Measurements from ENCODE around the gene SVBP. TPM values are rescaled to one million over a fixed set of nuclear protein-coding genes. Genes with fewer than 3 reads are reported as not detected.

The SVBP gene
- total RNA-seq, 2 experiments from 2014 or later, result 17.1 to 18.0 TPM

GRCh38 chr1:42848823-42849537 lies 31.8 kb upstream of the SVBP start:
- POLR2A ChIA-PET, result interaction anchor here (2.9 to 4.1 kb wide), 2 partner anchors 32 to 82 kb away, joined by 13 to 28 read pairs; partner anchors contain the start of genes C1orf50, ERMAP, P3H1 and SVBP
- H3K4me3 Mint-ChIP-seq, result no peak overlapping the region
- no peak overlapping the region for H3K27ac Mint-ChIP-seq
- H3K4me1 Mint-ChIP-seq (ENCODE audit: low read depth), result peaks cover 30% of the 10 kb centered on the region
- CTCF ChIA-PET, result interaction anchor here (0.6 to 4.6 kb wide), 5 partner anchors 13 to 224 kb away, joined by 3 to 20 read pairs (median 4); no protein-coding TSS in a partner anchor
- H3K36me3 Mint-ChIP-seq (ENCODE audit: low read depth), result peaks cover 33% of the 10 kb centered on the region
- H3K27me3 Mint-ChIP-seq (ENCODE audit: low read depth), result no peaks in the 10 kb centered on the region
- DNase-seq, result no peak
- H3K9me3 Mint-ChIP-seq (ENCODE audit: insufficient read depth), result no peaks in the 10 kb centered on the region
- no peak for ATAC-seq

- CTCF ChIA-PET, result interaction anchor here (0.5 to 4.6 kb wide), 9 partner anchors 9 to 225 kb away, joined by 3 to 21 read pairs (median 6); partner anchors contain the start of genes ERMAP and SVBP
- H3K9me3 Mint-ChIP-seq (ENCODE audit: insufficient read depth), result no peaks in the 10 kb centered on the region
Measured at GRCh38 chr1:42847721-42848460, 30.7 kb upstream of the SVBP start.

GRCh38 chr1:42847111-42847595 lies 30.0 kb upstream of the SVBP start:
- ChIA-PET POLR2A (interaction anchor here (1.5 to 4.1 kb wide), 3 partner anchors 11 to 80 kb away, joined by 3 to 28 read pairs (median 13); partner anchors contain the start of genes C1orf50, ERMAP, P3H1 and SVBP), CTCF (interaction anchor here (0.5 to 4.6 kb wide), 16 partner anchors 9 to 226 kb away, joined by 3 to 22 read pairs (median 6); partner anchors contain the start of genes C1orf50, ERMAP, P3H1 and SVBP)
- peaks cover 30% of the 10 kb centered on the region for H3K4me1 Mint-ChIP-seq (ENCODE audit: low read depth)
- ATAC-seq, result no peak
- H3K27me3 Mint-ChIP-seq (ENCODE audit: low read depth), result no peaks in the 10 kb centered on the region
- H3K36me3 Mint-ChIP-seq (ENCODE audit: low read depth), result peaks cover 29% of the 10 kb centered on the region
- peak; percentile 27 for DNase-seq
- H3K4me3 Mint-ChIP-seq, result peak overlapping the region; percentile 87
- H3K27ac Mint-ChIP-seq, result peak overlapping the region; percentile 80
- H3K9me3 Mint-ChIP-seq (ENCODE audit: insufficient read depth), result no peaks in the 10 kb centered on the region

More at GRCh38 chr1:42847721-42848460, 30.7 kb upstream of the SVBP start:
- H3K4me1 Mint-ChIP-seq (ENCODE audit: low read depth), result peaks cover 30% of the 10 kb centered on the region
- H3K36me3 Mint-ChIP-seq (ENCODE audit: low read depth), result peaks cover 35% of the 10 kb centered on the region
- ATAC-seq, result no peak
- DNase-seq, result no peak
- POLR2A ChIA-PET, result interaction anchor here (2.9 to 4.1 kb wide), 2 partner anchors 31 to 81 kb away, joined by 13 to 28 read pairs; partner anchors contain the start of genes C1orf50, ERMAP, P3H1 and SVBP
- peak overlapping the region; percentile 87 for H3K4me3 Mint-ChIP-seq
- H3K27ac Mint-ChIP-seq, result peak overlapping the region; percentile 80
- H3K27me3 Mint-ChIP-seq (ENCODE audit: low read depth), result no peaks in the 10 kb centered on the region

- Mint-ChIP-seq H3K36me3 (ENCODE audit: low read depth) (peaks cover 24% of the 10 kb centered on the region), H3K27ac (peak within 1 kb of the TSS; percentile 80), H3K4me1 (ENCODE audit: low read depth) (peaks cover 30% of the 10 kb centered on the region), H3K4me3 (peak within 1 kb of the TSS; percentile 87), H3K27me3 (ENCODE audit: low read depth) (no peaks in the 10 kb centered on the region), H3K9me3 (ENCODE audit: insufficient read depth) (no peaks in the 10 kb centered on the region)
- ATAC-seq (peak; percentile 99), DNase-seq (peak; percentile 94)
- ChIA-PET CTCF (interaction anchor here (0.7 to 4.6 kb wide), 20 partner anchors 8 to 512 kb away, joined by 3 to 22 read pairs (median 6); partner anchors contain the start of genes C1orf50, ERMAP, P3H1 and SVBP), POLR2A (interaction anchor here (0.7 to 4.1 kb wide), 11 partner anchors 10 to 324 kb away, joined by 3 to 28 read pairs (median 3); partner anchors contain the start of genes C1orf50, ERMAP, P3H1 and SVBP)
Measured at GRCh38 chr1:42846257-42847110, 29.3 kb upstream of the SVBP start, which contains the start of gene ZNF691. Gene ZNF691 (plus strand): TSS chr1:42846613. CDS start chr1:42849659, 3,046 bp downstream.

GRCh38 chr1:42845866-42846256 lies 28.7 kb upstream of the SVBP start:
- Mint-ChIP-seq H3K27ac (peak overlapping the region; percentile 80), H3K4me3 (peak overlapping the region; percentile 87), H3K36me3 (ENCODE audit: low read depth) (peaks cover 18% of the 10 kb centered on the region), H3K27me3 (ENCODE audit: low read depth) (no peaks in the 10 kb centered on the region), H3K9me3 (ENCODE audit: insufficient read depth) (no peaks in the 10 kb centered on the region), H3K4me1 (ENCODE audit: low read depth) (peaks cover 30% of the 10 kb centered on the region)
- POLR2A ChIA-PET, result interaction anchor here (0.7 to 4.1 kb wide), 11 partner anchors 10 to 325 kb away, joined by 3 to 28 read pairs (median 3); partner anchors contain the start of genes C1orf50, ERMAP, P3H1 and SVBP
- CTCF ChIA-PET, result interaction anchor here (0.7 to 4.6 kb wide), 16 partner anchors 7 to 512 kb away, joined by 3 to 22 read pairs (median 6); partner anchors contain the start of genes C1orf50, ERMAP, P3H1 and SVBP
- ATAC-seq, result peak; percentile 10
- DNase-seq, result no peak

GRCh38 chr1:42845193-42845592 lies 28.0 kb upstream of the SVBP start:
- Mint-ChIP-seq H3K9me3 (ENCODE audit: insufficient read depth) (no peaks in the 10 kb centered on the region), H3K27ac (no peak overlapping the region), H3K4me1 (ENCODE audit: low read depth) (peaks cover 30% of the 10 kb centered on the region), H3K36me3 (ENCODE audit: low read depth) (peaks cover 11% of the 10 kb centered on the region), H3K27me3 (ENCODE audit: low read depth) (no peaks in the 10 kb centered on the region), H3K4me3 (no peak overlapping the region)
- DNase-seq (no peak), ATAC-seq (no peak)
- ChIA-PET CTCF (interaction anchor here (2.1 to 4.6 kb wide), 3 partner anchors 78 to 228 kb away, joined by 19 to 22 read pairs (median 20); partner anchors contain the start of genes C1orf50 and P3H1), POLR2A (interaction anchor here (4.1 kb wide), 1 partner anchor 78 kb away, joined by 28 read pairs; the partner anchor contains the start of genes C1orf50 and P3H1)

GRCh38 chr1:42844592-42845140 lies 27.5 kb upstream of the SVBP start:
- no peaks in the 10 kb centered on the region for H3K9me3 Mint-ChIP-seq (ENCODE audit: insufficient read depth)
- no peak overlapping the region for H3K27ac Mint-ChIP-seq
- H3K36me3 Mint-ChIP-seq (ENCODE audit: low read depth), result peaks cover 7% of the 10 kb centered on the region
- H3K4me1 Mint-ChIP-seq (ENCODE audit: low read depth), result peaks cover 28% of the 10 kb centered on the region
- ATAC-seq (no peak), DNase-seq (no peak)
- POLR2A ChIA-PET, result no interaction called here
- no peaks in the 10 kb centered on the region for H3K27me3 Mint-ChIP-seq (ENCODE audit: low read depth)
- CTCF ChIA-PET, result interaction anchor here (4.6 kb wide), 1 partner anchor 228 kb away, joined by 20 read pairs; no protein-coding TSS in a partner anchor
- no peak overlapping the region for H3K4me3 Mint-ChIP-seq

- Mint-ChIP-seq H3K27ac (no peak overlapping the region), H3K9me3 (ENCODE audit: insufficient read depth) (no peaks in the 10 kb centered on the region), H3K36me3 (ENCODE audit: low read depth) (peaks cover 2% of the 10 kb centered on the region), H3K4me3 (no peak overlapping the region), H3K4me1 (ENCODE audit: low read depth) (peaks cover 7% of the 10 kb centered on the region), H3K27me3 (ENCODE audit: low read depth) (no peaks in the 10 kb centered on the region)
- ChIA-PET POLR2A (no interaction called here), CTCF (no interaction called here)
- DNase-seq, result no peak
- no peak for ATAC-seq
Measured at GRCh38 chr1:42841440-42842147, 24.4 kb upstream of the SVBP start.

GRCh38 chr1:42841010-42841409 lies 23.8 kb upstream of the SVBP start:
- CTCF ChIA-PET, result no interaction called here
- Mint-ChIP-seq H3K4me1 (ENCODE audit: low read depth) (peaks cover 5% of the 10 kb centered on the region), H3K4me3 (no peak overlapping the region), H3K27me3 (ENCODE audit: low read depth) (no peaks in the 10 kb centered on the region), H3K36me3 (ENCODE audit: low read depth) (peaks cover 2% of the 10 kb centered on the region), H3K9me3 (ENCODE audit: insufficient read depth) (no peaks in the 10 kb centered on the region), H3K27ac (no peak overlapping the region)
- no peak for ATAC-seq
- DNase-seq, result no peak
- POLR2A ChIA-PET, result no interaction called here

Measured in activated CD8-positive, alpha-beta T cell treated with anti-CD3 and anti-CD28 coated beads, Interleukin-2, amount 10 ng/mL, durations not matched to agents 7 days and 5 days (primary cell).